ENCODE measurements around the gene CKM. TPM values are rescaled to one million over a fixed set of nuclear protein-coding genes. Genes with fewer than 3 reads are reported as not detected.

Gene CKM
- total and polyA plus RNA-seq, 10 of the 15 experiments (the other 5 are each of a cell fraction or from before 2014, with no cell fraction given), result 0.08 to 0.14 (median 0.13) TPM; not detected in 5

- TF ChIP-seq PBX3 (IDR thresholded peaks at IDR 0.05; ENCODE audit: insufficient replicate concordance, low read depth, low read length), result no peak
- no peak for TF ChIP-seq E2F4 (IDR thresholded peaks at IDR 0.05; ENCODE audit: low read depth, low read length)
- TF ChIP-seq MTA2 (IDR thresholded peaks at IDR 0.05; ENCODE audit: low read depth), result no peak
- no peak for TF ChIP-seq NR2C2 (IDR thresholded peaks at IDR 0.05; ENCODE audit: borderline replicate concordance, control insufficient read depth, insufficient read length, low read depth)
- TF ChIP-seq FOS (IDR thresholded peaks at IDR 0.05; ENCODE audit: borderline replicate concordance, extremely low read depth, insufficient read length), result no peak
- TF ChIP-seq LARP7 (IDR thresholded peaks at IDR 0.05), result no peak
- TF ChIP-seq HSF1 (IDR thresholded peaks at IDR 0.05; ENCODE audit: low read depth, low read length), result no peak
- TF ChIP-seq CREB1 (IDR thresholded peaks at IDR 0.05; ENCODE audit: low read depth), result no peak
These were observed 42.0 kb upstream of the CKM start (continued) for GRCh38 chr19:45364696-45365095.

GRCh38 chr19:45363861-45364459 is 41.3 kb upstream of the CKM start:
- Histone ChIP-seq H3K36me3 (ENCODE audit: control insufficient read depth in 2 of 2, insufficient read depth in 2 of 2, low read length in 1 of 2) (peaks cover 0 to 4% of the 10 kb centered on the region in 2 experiments; a peak in 2 of 4 replicates), H4K20me1 (ENCODE audit: control insufficient read depth, insufficient read depth) (no peaks in the 10 kb centered on the region), H3K4me3 (no peak overlapping the region), H3K27ac (ENCODE audit: control insufficient read depth, insufficient read depth) (no peak overlapping the region), H3K9ac (ENCODE audit: control insufficient read depth, insufficient read depth, low read length) (no peak overlapping the region), H3K27me3 (replicated peaks in 1 of 2; ENCODE audit: control insufficient read depth in 2 of 2, insufficient read depth in 2 of 2, low read length in 1 of 2) (no peaks in the 10 kb centered on the region), H3K9me3 (replicated peaks; ENCODE audit: control insufficient read depth, insufficient read depth, low read length) (no peaks in the 10 kb centered on the region), H3K4me2 (ENCODE audit: control insufficient read depth, insufficient read depth) (no peak overlapping the region), H2AFZ (ENCODE audit: control insufficient read depth, low read depth, low read length) (no peak overlapping the region), H3K4me1 (ENCODE audit: control insufficient read depth, insufficient read depth, low read length) (no peaks in the 10 kb centered on the region; the same call in 1 of the 2 replicates), H3K79me2 (ENCODE audit: control insufficient read depth, insufficient read depth, low read length) (peaks cover 2% of the 10 kb centered on the region)
- ChIA-PET POLR2A (no interaction called here), CTCF (no interaction called here), SMC1A (ENCODE audit: uncharacterized antibody, unreplicated experiment) (no interaction called here), RAD21 (ENCODE audit: unreplicated experiment) (no interaction called here)
- DNase-seq (ENCODE audit: low read depth, low spot score) (no peak), ATAC-seq (no peak), FAIRE-seq (no peak)
- TF ChIP-seq ZSCAN29 (IDR thresholded peaks at IDR 0.05) (no peak), CEBPB (IDR thresholded peaks at IDR 0.05; ENCODE audit: borderline replicate concordance in 1 of 2, low read depth in 2 of 2, low read length in 2 of 2) (no peak), MXI1 (IDR thresholded peaks at IDR 0.05; ENCODE audit: low read depth, low read length) (no peak), STAT1 (conservative IDR thresholded peaks at IDR 0.05) (no peak), NR2F1 (conservative IDR thresholded peaks at IDR 0.05) (no peak), ZBED1 (IDR thresholded peaks at IDR 0.05; ENCODE audit: borderline replicate concordance) (no peak), TBL1XR1 (IDR thresholded peaks at IDR 0.05; ENCODE audit: low read depth, low read length) (no peak), BMI1 (IDR thresholded peaks at IDR 0.05; ENCODE audit: borderline replicate concordance) (no peak)
- intact Hi-C loops (cut with micrococcal nuclease; ENCODE audit: unreplicated experiment), result no loop called here
- BruUV-seq (replicated peaks), result no TSS peak
- 96% methylated on average over 28 of the region's 44 CpGs for WGBS (ENCODE audit: insufficient coverage, insufficient replicate concordance, low lambda C conversion rate, missing lambda C conversion rate)
- in situ Hi-C loops (cut with MboI), result no loop called here
